ENCODE results near the gene MAML2.

MAML2 gene

GRCh38 chr11:96241331-96241841 is 101.6 kb downstream of the MAML2 start:
- no peak for DNase-seq (ENCODE audit: low spot score)

GRCh38 chr11:96238563-96239135 is 104.3 kb downstream of the MAML2 start:
- DNase-seq (ENCODE audit: low spot score): no peak

- no peak for DNase-seq (ENCODE audit: low spot score)
Measured at GRCh38 chr11:96237766-96238266, 105.2 kb downstream of the MAML2 start.

- no peak for DNase-seq (ENCODE audit: low spot score)
Measured at GRCh38 chr11:96235751-96236150, 107.2 kb downstream of the MAML2 start.

- no peak for DNase-seq (ENCODE audit: low spot score)
Measured at GRCh38 chr11:96234866-96235441, 108.0 kb downstream of the MAML2 start.

- DNase-seq (ENCODE audit: low spot score): no peak
Measured at GRCh38 chr11:96232132-96232531, 110.9 kb downstream of the MAML2 start.

- no peak for DNase-seq (ENCODE audit: low spot score)
Measured at GRCh38 chr11:96230686-96231085, 112.3 kb downstream of the MAML2 start.

GRCh38 chr11:96229354-96229977 is 113.5 kb downstream of the MAML2 start:
- no peak for DNase-seq (ENCODE audit: low spot score)

- no peak for DNase-seq (ENCODE audit: low spot score)
Measured at GRCh38 chr11:96228910-96229309, 114.1 kb downstream of the MAML2 start.

GRCh38 chr11:96228473-96228891 is 114.5 kb downstream of the MAML2 start:
- DNase-seq (ENCODE audit: low spot score): no peak

- DNase-seq (ENCODE audit: low spot score): no peak
Measured at GRCh38 chr11:96227244-96227643, 115.8 kb downstream of the MAML2 start.

- DNase-seq (ENCODE audit: low spot score): no peak
Measured at GRCh38 chr11:96223083-96223482, 119.9 kb downstream of the MAML2 start.

GRCh38 chr11:96222102-96222501 is 120.9 kb downstream of the MAML2 start:
- no peak for DNase-seq (ENCODE audit: low spot score)

GRCh38 chr11:96221244-96222070 is 121.5 kb downstream of the MAML2 start:
- DNase-seq (ENCODE audit: low spot score): no peak

GRCh38 chr11:96219981-96220623 is 122.9 kb downstream of the MAML2 start:
- DNase-seq (ENCODE audit: low spot score): no peak

GRCh38 chr11:96218901-96219300 is 124.1 kb downstream of the MAML2 start:
- DNase-seq (ENCODE audit: low spot score): no peak

GRCh38 chr11:96218006-96218405 is 125.0 kb downstream of the MAML2 start:
- no peak for DNase-seq (ENCODE audit: low spot score)

GRCh38 chr11:96217206-96217605 is 125.8 kb downstream of the MAML2 start:
- no peak for DNase-seq (ENCODE audit: low spot score)

GRCh38 chr11:96215826-96216225 is 127.2 kb downstream of the MAML2 start:
- DNase-seq (ENCODE audit: low spot score): no peak

GRCh38 chr11:96215110-96215782 is 127.7 kb downstream of the MAML2 start:
- no peak for DNase-seq (ENCODE audit: low spot score)

- DNase-seq (ENCODE audit: low spot score): no peak
Measured at GRCh38 chr11:96214777-96215109, 128.3 kb downstream of the MAML2 start.
